ENCODE measurements around the gene TRPM8.

TRPM8 gene

DNA sequence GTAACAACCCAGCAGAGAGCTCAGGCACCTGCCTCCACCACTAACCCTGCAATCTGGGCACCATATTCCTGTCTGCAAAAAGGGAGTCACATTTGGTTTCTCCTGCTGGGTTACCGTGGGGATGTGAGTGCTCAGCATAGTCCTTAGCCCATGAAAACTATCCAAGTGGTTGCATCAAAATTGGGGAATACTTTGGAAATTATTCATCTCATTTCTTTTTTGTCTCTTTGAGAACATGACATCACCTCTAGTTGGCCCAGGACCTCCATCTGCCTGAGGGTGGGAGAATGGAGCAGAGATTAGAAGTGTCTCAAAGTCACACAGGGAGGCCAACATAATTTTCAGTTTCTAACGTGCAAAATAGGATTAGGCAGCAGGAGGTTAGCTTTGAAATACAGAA lies 114.0 kb downstream of the TRPM8 start:
- DNase-seq (ENCODE audit: low read depth): no peak
- TF ChIP-seq, protein P1, sequence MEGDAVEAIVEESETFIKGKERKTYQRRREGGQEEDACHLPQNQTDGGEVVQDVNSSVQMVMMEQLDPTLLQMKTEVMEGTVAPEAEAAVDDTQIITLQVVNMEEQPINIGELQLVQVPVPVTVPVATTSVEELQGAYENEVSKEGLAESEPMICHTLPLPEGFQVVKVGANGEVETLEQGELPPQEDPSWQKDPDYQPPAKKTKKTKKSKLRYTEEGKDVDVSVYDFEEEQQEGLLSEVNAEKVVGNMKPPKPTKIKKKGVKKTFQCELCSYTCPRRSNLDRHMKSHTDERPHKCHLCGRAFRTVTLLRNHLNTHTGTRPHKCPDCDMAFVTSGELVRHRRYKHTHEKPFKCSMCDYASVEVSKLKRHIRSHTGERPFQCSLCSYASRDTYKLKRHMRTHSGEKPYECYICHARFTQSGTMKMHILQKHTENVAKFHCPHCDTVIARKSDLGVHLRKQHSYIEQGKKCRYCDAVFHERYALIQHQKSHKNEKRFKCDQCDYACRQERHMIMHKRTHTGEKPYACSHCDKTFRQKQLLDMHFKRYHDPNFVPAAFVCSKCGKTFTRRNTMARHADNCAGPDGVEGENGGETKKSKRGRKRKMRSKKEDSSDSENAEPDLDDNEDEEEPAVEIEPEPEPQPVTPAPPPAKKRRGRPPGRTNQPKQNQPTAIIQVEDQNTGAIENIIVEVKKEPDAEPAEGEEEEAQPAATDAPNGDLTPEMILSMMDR (IDR thresholded peaks at IDR 0.05; ENCODE audit: control insufficient read depth, extremely low read depth, insufficient read depth): no peak
- no peak overlapping the region for H3K4me3 ChIP-seq (ENCODE audit: low read depth, low read length)

DNA sequence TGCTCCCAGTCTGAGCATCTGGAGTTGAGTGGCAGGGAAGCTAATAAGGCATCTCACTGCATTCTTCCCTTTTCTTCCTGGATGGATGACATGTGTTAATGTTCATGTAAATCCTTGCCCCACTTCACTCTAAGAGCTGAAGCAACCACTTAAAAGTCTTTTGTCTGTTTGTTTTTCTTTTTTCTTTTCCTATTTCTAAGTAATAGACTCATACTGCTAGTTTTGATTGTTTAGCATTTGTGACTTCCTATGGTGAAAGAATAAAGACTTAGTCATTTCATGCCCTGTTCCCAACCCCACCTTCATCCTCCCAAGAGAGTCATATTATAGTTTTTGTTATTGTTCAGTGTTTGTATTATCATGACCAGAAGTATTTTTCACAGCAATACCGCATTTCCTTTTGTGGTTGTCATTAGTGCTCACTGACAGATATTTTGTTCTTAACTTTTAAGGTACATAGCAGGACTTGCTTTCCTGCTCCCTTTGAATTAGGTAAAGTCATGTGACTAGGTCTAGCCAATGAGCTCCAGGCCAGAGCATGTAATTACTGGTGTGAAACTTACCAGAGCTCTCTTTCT lies 115.2 kb downstream of the TRPM8 start:
- DNase-seq (ENCODE audit: low read depth): no peak
- H3K4me3 ChIP-seq (ENCODE audit: low read depth, low read length): no peak overlapping the region
- TF ChIP-seq, protein P1 (IDR thresholded peaks at IDR 0.05; ENCODE audit: control insufficient read depth, extremely low read depth, insufficient read depth): no peak

DNA sequence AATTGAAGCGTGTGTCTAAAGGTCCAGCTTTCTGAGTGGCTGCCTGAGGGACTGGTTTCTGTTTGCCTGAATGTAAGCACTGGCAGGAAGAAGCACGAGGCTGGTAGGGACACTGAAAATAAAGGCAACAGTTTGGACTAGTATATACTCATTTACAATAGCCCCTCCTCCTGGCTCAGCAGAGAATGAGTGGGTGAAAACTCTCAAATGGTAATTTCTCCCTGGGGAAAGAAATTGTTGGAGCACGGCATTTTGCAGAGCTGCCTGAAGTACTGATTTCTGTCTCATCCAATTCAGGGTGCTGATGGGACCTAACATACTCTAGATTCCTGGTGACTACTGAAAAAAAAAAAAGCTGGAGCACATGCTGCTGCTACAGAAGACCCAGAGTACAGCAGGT lies 116.0 kb downstream of the TRPM8 start:
- no peak overlapping the region for H3K4me3 ChIP-seq (ENCODE audit: low read depth, low read length)
- TF ChIP-seq, protein P1 (IDR thresholded peaks at IDR 0.05; ENCODE audit: control insufficient read depth, extremely low read depth, insufficient read depth): no peak
- no peak for DNase-seq (ENCODE audit: low read depth)

DNA sequence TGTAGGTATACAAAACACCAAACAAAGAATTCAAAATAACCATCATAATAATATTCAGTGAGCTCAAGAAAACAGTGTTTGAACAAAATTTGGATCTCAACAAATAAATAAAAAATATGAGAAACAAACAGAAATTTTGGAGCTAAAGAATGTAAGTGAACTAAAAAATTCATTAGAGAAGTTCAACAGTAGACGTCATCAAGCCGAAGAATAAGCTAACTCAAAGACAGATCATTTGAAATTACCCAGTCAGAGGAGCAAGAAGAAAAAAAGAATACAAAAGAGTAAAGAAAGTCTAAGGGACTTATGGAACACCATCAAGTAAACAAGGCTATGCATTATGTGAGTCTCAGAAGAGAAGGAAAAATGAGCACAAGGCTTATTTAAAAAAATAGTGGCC lies 116.7 kb downstream of the TRPM8 start:
- no peak overlapping the region for H3K4me3 ChIP-seq (ENCODE audit: low read depth, low read length)
- TF ChIP-seq, protein P1 (IDR thresholded peaks at IDR 0.05; ENCODE audit: control insufficient read depth, extremely low read depth, insufficient read depth): no peak
- DNase-seq (ENCODE audit: low read depth): no peak

DNA sequence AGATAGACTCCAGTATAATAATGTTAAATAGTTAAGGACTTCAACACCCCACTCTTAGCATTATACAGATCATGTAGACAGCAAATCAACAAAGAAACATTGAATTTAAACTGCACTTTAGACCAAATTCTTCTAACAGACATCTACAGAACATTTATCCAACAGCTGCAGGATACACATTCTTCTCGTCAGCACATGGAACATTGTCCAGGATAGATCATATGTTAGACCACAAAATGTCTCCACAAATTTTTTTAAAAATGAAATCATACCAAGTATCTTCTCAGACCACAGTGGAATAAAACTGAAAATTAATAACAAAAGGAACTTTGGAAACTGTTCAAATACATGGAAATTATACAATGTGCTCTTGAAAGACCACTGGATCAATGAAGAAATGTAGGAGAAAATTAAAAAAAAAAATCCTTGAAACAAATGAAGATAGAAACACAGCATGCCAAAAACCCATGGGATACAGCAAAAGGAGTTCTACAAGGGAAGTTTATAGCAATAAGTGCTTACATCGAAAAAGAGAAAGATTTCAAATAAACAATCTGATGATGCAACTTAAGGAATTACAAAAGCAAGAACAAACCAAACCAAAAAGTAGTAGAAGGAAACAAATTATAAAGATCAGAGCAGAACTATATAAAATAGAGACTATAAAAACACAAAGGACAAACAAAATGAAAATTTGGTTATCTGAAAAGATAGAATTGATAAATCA lies 121.1 kb downstream of the TRPM8 start:
- TF ChIP-seq, protein P1 (IDR thresholded peaks at IDR 0.05; ENCODE audit: control insufficient read depth, extremely low read depth, insufficient read depth): no peak
- no peak overlapping the region for H3K4me3 ChIP-seq (ENCODE audit: low read depth, low read length)
- DNase-seq (ENCODE audit: low read depth): no peak

DNA sequence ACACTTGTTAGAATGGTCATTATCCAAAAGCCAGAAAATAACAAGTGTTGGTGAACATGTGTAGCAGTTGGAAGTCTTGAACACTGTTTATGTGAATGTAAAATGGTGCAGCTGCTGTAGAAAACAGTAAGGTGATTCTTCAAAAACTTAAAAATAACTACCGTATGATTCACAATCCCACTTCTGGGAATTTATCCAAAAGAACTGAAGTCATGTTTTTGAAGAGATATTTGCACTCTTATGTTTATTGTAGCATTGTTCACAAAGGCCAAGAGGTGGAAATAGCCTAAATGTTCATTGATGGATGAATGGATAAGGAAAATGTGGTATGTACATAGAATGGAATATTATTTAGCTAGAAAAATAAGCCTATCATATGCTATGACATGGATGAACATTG lies 127.0 kb downstream of the TRPM8 start:
- DNase-seq (ENCODE audit: low read depth): no peak
- no peak overlapping the region for H3K4me3 ChIP-seq (ENCODE audit: low read depth, low read length)
- TF ChIP-seq, protein P1 (IDR thresholded peaks at IDR 0.05; ENCODE audit: control insufficient read depth, extremely low read depth, insufficient read depth): no peak

DNA sequence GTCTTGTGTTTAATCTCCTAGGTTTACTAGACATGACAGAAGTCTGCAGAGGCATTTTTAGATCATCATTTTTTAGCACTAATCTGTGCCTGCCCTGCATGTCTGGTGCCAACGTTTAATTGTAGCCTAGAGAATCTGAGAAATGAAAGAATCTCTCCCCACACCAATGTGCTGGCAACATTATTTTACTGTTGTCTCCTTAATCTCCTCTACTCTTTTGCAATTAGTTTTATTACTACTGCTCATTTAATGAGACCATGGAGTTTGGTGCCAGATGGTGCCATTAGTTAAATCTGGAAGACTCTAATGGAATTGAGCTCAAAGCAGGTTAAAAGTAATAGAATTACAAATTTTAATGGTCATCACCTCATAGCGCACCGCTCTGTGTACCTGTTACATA lies 129.3 kb downstream of the TRPM8 start:
- no peak for DNase-seq (ENCODE audit: low read depth)
- TF ChIP-seq, protein P1 (IDR thresholded peaks at IDR 0.05; ENCODE audit: control insufficient read depth, extremely low read depth, insufficient read depth): no peak
- H3K4me3 ChIP-seq (ENCODE audit: low read depth, low read length): no peak overlapping the region

Data from LNCaP clone FGC (cell line).